Tibial nerve (tissue), 4 donors: ENCODE data around the gene COPG2.

Experiments used
- EP300 ChIP-seq, 2 donors: sonication (generic); formaldehyde crosslinking; IDR thresholded peaks; one replicate each; pipeline ENCODE4 v1.6.1; 2017; ENCODE audit warnings: antibody characterized with exemption in 2 of 2, mild to moderate bottlenecking in 1 of 2
- POLR2A ChIP-seq, 2 donors: fragments of 450-650 bp; IDR thresholded peaks; one replicate each; pipeline ENCODE4 v1.6.1; 2017; ENCODE audit warnings: antibody characterized with exemption in 2 of 2, mild to moderate bottlenecking in 2 of 2, moderate library complexity in 2 of 2
- TF ChIP-seq, protein P1 (sequence below), 5 experiments: fragments of 200-600 bp in 3 of 5; fragments of 450-650 bp in 2 of 5; sonication (generic) in 3 of 5; IDR thresholded peaks; one replicate each; pipeline ENCODE4 v1.5.1; 2016 to 2019; ENCODE audit warnings: antibody characterized with exemption in 5 of 5, mild to moderate bottlenecking in 3 of 5, moderate library complexity in 2 of 5

DNA sequence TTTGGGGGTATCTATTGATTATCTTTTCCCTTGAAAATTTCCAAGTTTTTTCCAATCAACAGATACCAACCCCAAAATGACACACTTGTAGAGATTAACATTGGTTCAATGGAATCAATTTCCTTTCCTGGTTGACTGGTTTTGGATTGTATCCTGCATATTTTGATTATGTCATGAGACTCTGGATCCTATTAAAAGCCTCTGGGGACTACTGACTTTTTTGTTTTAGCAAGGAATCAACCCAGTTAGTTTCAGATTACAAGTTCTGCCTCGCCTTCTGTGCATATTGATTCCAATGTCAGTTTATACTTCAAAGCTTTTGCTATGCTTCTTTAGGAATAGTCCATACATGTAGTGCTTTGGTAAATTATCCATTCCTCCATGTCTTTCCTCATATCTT, 29.2 kb downstream of the COPG2 start:
- TF ChIP-seq POLR2A (IDR thresholded peaks at IDR 0.05) (no peak), EP300 (IDR thresholded peaks at IDR 0.05) (no peak)
- TF ChIP-seq, protein P1, sequence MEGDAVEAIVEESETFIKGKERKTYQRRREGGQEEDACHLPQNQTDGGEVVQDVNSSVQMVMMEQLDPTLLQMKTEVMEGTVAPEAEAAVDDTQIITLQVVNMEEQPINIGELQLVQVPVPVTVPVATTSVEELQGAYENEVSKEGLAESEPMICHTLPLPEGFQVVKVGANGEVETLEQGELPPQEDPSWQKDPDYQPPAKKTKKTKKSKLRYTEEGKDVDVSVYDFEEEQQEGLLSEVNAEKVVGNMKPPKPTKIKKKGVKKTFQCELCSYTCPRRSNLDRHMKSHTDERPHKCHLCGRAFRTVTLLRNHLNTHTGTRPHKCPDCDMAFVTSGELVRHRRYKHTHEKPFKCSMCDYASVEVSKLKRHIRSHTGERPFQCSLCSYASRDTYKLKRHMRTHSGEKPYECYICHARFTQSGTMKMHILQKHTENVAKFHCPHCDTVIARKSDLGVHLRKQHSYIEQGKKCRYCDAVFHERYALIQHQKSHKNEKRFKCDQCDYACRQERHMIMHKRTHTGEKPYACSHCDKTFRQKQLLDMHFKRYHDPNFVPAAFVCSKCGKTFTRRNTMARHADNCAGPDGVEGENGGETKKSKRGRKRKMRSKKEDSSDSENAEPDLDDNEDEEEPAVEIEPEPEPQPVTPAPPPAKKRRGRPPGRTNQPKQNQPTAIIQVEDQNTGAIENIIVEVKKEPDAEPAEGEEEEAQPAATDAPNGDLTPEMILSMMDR (IDR thresholded peaks at IDR 0.05), result no peak
